HL-60/S4 treated with retinoic acid at 250 ng/mL for 4 days and 3 days (cell line): ENCODE measurements around the gene CEACAM8.
"Not testable (repeated sequence)": the region's sequence is repeated elsewhere in the genome, so short reads cannot be mapped to it uniquely, and the experiment has no call there.

Source experiments
- in situ Hi-C: fragments of 300-500 bp; cut with MboI; formaldehyde crosslinking; loops from 2 replicates; pipeline ENCODE4 v1.7.0; 2022; ENCODE audit warnings: low sequenced_read_pairs

The CEACAM8 gene

GRCh38 chr19:42576241-42576640, 18.5 kb downstream of the CEACAM8 start:
- in situ Hi-C loops: loop anchor here (25.0 kb wide), 1 partner anchor 464 kb away; no protein-coding TSS in a partner anchor

- in situ Hi-C loops: no loop called here
Measured at GRCh38 chr19:42573642-42574041, 21.1 kb downstream of the CEACAM8 start.

GRCh38 chr19:42571116-42571515, 23.6 kb downstream of the CEACAM8 start:
- in situ Hi-C loops: no loop called here

GRCh38 chr19:42569193-42569592, 25.5 kb downstream of the CEACAM8 start:
- in situ Hi-C loops: no loop called here

- in situ Hi-C loops: no loop called here
Measured at GRCh38 chr19:42568006-42568405, 26.7 kb downstream of the CEACAM8 start.

- in situ Hi-C loops: no loop called here
Measured at GRCh38 chr19:42567567-42567966, 27.2 kb downstream of the CEACAM8 start.

- in situ Hi-C loops: no loop called here
Measured at GRCh38 chr19:42563352-42564210, 31.1 kb downstream of the CEACAM8 start.

- in situ Hi-C loops: no loop called here
Measured at GRCh38 chr19:42561512-42561911, 33.2 kb downstream of the CEACAM8 start.

- in situ Hi-C loops: no loop called here
Measured at GRCh38 chr19:42560731-42561130, 34.0 kb downstream of the CEACAM8 start.

GRCh38 chr19:42558450-42559150, 36.1 kb downstream of the CEACAM8 start:
- in situ Hi-C loops: no loop called here

- in situ Hi-C loops: not testable (repeated sequence)
Measured at GRCh38 chr19:42557386-42557871, 37.3 kb downstream of the CEACAM8 start.

GRCh38 chr19:42555801-42556200, 38.9 kb downstream of the CEACAM8 start:
- in situ Hi-C loops: no loop called here

- in situ Hi-C loops: no loop called here
Measured at GRCh38 chr19:42555317-42555716, 39.4 kb downstream of the CEACAM8 start.

GRCh38 chr19:42554046-42554575, 40.6 kb downstream of the CEACAM8 start:
- in situ Hi-C loops: no loop called here

- in situ Hi-C loops: no loop called here
Measured at GRCh38 chr19:42553292-42554045, 41.3 kb downstream of the CEACAM8 start.

- in situ Hi-C loops: no loop called here
Measured at GRCh38 chr19:42552086-42553065, 42.3 kb downstream of the CEACAM8 start.

- in situ Hi-C loops: not testable (repeated sequence)
Measured at GRCh38 chr19:42550521-42550920, 44.2 kb downstream of the CEACAM8 start.

GRCh38 chr19:42549067-42549466, 45.7 kb downstream of the CEACAM8 start:
- in situ Hi-C loops: not testable (repeated sequence)

- in situ Hi-C loops: no loop called here
Measured at GRCh38 chr19:42548552-42548951, 46.2 kb downstream of the CEACAM8 start.

- in situ Hi-C loops: no loop called here
Measured at GRCh38 chr19:42547929-42548328, 46.8 kb downstream of the CEACAM8 start.
